GM21619 (cell line): Measurements from ENCODE around the gene TMEM82.

Experiments used
- ATAC-seq: cut with Tn5 transposase; IDR thresholded peaks from one replicate; pipeline ENCODE4 v1.9.1; 2021; ENCODE audit not compliant: unreplicated experiment

The TMEM82 gene

GRCh38 chr1:15719381-15720120 lies 22.7 kb upstream of the TMEM82 start:
- no peak for ATAC-seq

DNA sequence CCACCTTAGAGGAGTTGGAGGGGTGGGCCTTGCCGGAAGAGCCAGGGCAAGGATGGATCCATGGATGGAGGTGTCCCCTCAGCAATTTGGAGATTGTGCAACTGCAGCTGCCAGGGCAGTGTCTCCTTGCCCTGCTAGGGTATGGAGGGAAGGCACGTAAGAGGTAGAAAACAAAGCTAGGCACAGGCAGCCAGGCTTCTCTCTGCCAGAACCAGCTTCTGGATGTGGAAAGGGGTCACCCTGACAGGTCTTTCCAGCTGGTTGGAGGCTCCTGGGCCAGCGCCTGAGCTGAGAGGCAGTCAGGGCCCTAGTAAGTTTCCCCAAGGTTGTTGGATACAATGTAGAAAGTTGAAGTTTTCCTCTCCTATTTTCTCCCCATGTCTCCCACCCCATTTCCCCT lies 21.4 kb upstream of the TMEM82 start:
- ATAC-seq, result no peak

DNA sequence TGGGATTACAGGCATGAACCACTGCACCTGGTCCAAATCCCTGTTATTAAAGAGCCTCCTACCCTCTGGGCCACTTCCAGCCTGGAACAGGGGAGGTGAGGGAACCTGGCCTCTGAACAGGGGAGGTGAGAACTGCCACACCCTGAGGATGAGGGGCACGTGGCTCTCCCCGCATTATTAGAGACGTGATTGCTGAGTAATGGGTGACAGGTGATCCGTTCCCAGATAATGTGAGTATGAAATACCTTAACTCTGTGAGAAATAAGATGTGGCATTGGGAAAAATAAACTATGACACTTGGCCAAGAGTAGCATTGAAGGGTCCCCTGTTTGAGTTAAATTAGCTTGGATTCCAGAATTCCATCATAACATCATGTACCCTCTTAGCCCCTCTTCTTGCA lies 19.9 kb upstream of the TMEM82 start:
- no peak for ATAC-seq

- no peak for ATAC-seq
Measured at GRCh38 chr1:15722836-15723532, 19.3 kb upstream of the TMEM82 start.

DNA sequence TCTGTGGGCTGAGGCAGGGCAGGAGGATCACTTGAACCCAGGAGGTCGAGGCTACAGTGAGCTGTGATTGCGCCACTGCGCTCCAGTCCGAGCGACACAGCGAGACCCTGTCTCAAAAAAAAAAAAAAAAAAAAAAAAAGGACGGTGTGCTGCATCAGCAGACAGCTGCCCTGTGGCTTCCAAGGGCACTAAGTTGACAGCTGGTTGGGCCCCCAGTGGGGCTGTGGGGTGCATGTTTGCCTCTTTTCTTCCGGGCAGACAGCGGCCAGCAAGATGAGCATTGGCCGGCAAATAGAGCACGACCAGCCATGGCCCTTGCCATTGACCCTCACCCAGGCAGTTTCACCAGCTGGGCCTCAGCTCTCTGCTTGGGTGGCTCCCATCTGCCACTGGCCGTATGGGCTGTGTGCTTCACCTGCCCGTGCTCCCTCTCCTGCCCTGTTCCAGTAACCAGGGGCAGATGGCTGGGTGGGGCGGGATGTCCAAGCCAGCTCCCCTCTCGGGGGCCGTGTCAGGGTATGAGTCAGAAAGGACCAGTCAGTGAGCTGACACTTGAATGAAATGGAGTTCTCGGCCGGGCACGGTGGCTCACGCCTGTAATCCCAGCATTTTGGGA lies 18.6 kb upstream of the TMEM82 start:
- no peak for ATAC-seq

DNA sequence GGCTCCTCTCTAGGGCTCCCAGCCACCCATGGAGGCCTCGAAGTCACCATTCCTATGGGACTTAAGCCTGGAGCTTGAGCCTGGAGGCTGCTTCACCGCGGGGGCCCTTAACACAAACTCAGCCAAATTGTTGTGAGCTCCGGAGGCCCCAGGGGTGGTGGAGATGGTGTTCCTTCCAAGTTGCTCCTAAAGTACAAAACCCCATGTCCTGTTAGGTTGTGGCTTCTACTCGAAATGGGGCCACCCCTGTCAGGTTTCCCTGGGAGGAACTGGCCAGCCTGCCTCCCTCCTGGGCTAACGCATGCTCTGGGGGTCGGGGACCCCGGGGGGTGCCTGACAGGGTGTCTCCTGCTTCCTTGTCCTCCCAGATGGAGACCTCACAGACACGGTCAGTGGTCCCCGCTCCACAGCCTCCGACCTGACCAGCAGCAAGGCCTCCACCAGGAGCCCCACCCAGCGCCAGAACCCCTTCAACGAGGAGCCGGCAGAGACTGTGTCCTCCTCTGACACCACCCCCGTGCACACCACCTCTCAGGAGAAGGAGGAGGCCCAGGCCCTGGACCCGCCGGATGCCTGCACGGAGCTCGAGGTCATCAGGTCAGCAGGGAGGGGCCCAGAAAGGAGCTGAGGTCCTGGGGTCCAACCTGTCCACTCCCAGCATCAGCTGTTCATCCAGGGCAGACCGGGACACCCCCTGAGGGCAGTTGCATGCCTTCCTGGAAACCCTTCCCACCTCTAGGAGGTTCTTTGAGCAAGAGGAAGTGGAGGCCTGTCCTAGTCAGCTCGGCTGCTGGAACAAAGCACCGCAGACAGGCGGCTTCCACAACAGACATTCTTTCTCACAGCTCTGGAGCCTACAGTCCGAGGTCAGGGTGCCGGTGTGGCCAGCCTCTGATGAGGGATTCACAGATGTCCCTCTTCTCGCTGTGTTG lies 17.1 kb upstream of the TMEM82 start:
- ATAC-seq, result no peak

GRCh38 chr1:15726508-15726907 lies 15.8 kb upstream of the TMEM82 start:
- ATAC-seq, result no peak

- no peak for ATAC-seq
Measured at GRCh38 chr1:15727021-15727420, 15.3 kb upstream of the TMEM82 start.

DNA sequence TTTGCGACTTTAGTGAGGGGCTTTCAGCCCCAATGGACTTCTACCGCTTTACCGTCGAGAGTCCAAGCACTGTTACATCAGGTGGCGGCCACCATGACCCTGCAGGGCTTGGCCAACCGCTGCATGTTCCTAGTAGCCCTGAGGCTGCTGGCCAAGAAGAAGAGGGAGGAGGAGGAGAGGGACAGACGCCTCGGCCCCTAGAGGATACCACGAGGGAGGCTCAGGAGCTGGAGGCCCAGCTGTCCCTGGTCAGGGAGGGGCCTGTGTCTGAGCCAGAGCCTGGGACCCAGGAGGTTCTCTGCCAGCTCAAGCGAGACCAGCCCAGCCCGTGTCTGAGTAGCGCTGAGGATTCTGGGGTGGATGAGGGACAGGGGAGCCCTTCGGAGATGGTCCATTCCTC lies 14.9 kb upstream of the TMEM82 start:
- no peak for ATAC-seq

DNA sequence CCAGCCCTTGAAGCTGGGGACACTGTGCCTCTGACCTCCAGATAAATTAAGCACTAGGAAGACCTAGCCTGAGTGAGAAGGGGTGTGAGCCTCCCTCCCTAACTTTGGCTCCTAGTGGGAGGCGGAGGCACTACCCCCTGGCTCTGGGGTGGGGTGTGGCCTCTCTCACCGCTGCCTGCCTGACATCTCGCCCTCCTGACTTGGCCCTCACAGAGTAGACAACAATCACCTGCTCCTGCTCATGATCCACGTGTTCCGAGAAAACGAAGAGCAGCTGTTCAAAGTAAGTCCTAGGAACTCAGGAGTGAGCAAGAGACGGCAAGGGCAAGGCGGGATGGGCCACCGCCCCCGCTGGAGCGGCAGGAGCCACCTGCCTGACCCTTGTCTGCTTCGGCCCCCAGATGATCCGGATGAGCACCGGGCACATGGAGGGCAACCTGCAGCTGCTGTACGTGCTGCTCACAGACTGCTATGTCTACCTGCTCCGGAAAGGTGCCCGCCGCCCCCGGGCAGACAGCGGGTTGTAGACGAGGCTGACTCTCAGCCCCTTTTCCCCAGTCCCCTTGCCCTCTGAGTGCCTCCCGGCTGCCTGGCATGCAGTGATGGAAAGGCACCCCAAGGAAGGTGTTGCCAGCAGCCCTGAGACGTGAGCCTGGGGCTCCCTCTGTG lies 14.3 kb upstream of the TMEM82 start:
- ATAC-seq, result no peak

- ATAC-seq, result no peak
Measured at GRCh38 chr1:15728937-15729657, 13.2 kb upstream of the TMEM82 start.

- ATAC-seq, result no peak
Measured at GRCh38 chr1:15730423-15730822, 11.9 kb upstream of the TMEM82 start.

GRCh38 chr1:15730936-15731335 lies 11.4 kb upstream of the TMEM82 start:
- ATAC-seq, result no peak

DNA sequence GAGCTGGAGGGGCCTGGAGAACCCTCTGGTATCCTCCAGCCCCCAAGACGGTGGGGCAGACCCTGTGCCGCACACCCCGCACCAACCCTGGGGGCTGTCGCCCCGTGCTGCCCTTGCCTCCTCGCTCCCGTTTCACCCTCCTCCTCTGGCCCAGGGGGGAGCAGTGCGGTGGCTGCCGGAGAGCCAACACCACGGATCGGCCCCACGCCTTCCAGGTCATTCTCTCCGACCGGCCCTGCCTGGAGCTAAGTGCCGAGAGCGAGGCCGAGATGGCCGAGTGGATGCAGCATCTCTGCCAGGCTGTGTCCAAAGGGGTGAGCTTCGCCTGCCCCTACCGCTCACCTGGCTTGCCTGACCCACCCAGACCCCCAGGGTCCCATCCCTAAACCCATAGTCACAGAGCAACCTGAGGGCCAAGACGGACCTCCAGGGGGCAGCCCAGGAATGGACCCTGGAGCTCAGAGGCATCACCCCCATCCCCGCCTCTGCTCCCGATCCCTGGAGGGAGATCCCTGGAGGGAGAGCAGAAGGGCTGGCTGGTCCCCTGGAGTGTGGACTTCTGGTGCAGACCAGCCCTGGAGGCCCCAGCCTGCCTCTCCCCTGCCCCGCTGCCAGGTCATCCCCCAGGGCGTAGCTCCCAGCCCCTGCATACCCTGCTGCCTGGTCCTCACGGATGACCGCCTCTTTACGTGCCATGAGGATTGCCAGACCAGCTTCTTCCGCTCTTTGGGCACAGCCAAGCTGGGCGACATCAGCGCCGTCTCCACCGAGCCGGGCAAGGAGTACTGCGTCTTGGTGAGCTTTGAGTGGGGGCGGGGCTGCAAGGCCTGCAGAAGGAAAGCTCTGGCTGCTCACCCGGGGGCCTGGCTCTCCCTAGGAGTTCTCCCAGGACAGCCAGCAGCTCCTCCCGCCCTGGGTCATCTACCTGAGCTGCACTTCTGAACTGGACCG lies 10.3 kb upstream of the TMEM82 start:
- ATAC-seq, result no peak

DNA sequence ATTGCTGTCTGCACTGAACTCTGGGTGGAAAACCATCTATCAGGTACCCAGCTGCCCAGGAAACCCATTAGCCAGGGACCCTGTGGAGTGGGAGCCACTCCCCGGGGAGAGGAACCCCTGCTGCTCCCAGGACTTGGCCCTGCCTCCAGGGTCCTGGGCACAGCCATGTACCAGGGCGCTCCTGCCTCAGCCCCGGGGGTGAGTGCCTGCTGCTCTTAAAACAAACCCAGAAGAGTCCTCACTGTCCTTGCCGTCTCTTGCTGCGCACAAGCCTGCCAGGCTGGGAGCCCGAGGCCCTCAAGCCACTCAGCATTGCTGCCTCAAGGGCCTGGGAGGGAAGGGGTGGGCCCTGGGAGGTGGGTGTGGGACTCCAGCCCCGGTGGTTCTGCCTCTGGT lies 9.6 kb upstream of the TMEM82 start:
- ATAC-seq, result no peak

- ATAC-seq, result no peak
Measured at GRCh38 chr1:15733218-15733725, 9.0 kb upstream of the TMEM82 start.

DNA sequence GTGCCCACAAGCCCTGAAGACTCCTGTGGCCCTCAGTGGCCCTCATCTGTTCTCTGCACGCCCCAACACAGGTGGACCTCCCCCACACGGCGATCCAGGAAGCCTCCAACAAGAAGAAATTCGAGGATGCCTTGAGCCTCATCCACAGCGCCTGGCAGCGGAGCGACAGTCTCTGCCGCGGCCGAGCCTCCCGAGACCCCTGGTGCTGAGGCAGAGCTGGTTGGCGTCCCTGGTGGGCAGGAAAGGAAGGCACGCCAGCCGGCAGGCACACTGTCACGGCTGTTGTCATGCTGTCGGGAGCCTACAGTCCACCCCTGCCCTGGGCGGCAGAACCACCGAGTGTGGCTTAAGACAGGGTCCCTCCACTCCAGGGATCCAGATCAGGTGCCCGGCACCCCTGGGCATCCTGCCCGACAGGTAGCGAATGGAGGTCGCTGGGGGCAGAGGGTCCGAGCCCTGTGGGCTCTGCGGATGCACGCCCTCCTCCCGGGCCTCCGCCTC lies 8.5 kb upstream of the TMEM82 start:
- ATAC-seq, result no peak

DNA sequence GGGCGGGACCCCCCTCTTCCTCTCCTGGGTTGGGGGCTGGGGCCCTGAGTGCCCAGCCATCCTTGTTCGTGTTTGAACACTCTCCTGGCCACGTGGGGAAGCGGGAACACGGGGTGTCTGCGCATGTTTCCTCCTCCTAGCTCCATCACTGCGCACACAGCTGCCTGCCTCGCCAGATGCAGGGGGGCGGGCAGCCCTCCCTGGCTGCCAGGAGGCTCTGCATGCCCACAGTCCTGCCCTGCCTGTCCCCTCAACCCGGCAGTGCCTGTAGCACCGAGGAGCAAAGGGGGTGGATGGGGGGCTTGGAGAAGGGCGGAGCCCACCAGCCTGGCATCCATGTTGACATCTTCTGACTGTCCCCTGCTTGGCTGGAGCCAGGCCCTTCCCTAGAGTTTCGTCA lies 8.0 kb upstream of the TMEM82 start:
- no peak for ATAC-seq

- ATAC-seq, result no peak
Measured at GRCh38 chr1:15734901-15735300, 7.4 kb upstream of the TMEM82 start.
